ENCODE results near the gene RMRP. TPM values are rescaled to one million over a fixed set of nuclear protein-coding genes. Genes with fewer than 3 reads are reported as not detected.

Gene RMRP
- total and polyA plus RNA-seq, 2 experiments from 2014 or later = 15.3 to 8,626 TPM

- peaks cover 37% of the 10 kb centered on the region for H3K27me3 Mint-ChIP-seq (ENCODE audit: insufficient read depth, low read depth, poor library complexity)
- Histone ChIP-seq H3F3A (replicated peaks; ENCODE audit: low read depth) (peaks cover 17% of the 10 kb centered on the region), H3K4me3 (no peak overlapping the region), H3K27ac (ENCODE audit: low read depth) (no peak overlapping the region), H3K4me1 (ENCODE audit: insufficient read depth) (peaks cover 14% of the 10 kb centered on the region), H3K79me2 (replicated peaks; ENCODE audit: insufficient read depth) (no peaks in the 10 kb centered on the region), H2AFZ (no peak overlapping the region), H3K36me3 (ENCODE audit: insufficient read depth) (no peaks in the 10 kb centered on the region), H3K27me3 (ENCODE audit: insufficient read depth) (peaks cover 33% of the 10 kb centered on the region), H3K4me2 (no peak overlapping the region), H4K20me1 (replicated peaks; ENCODE audit: insufficient read depth) (no peaks in the 10 kb centered on the region), H3K9me2 (ENCODE audit: insufficient read depth) (no peaks in the 10 kb centered on the region)
- DNase-seq (ENCODE audit: low spot score) (no peak), ATAC-seq (no peak)
- peaks cover 14% of the 10 kb centered on the region for H3K4me1 Mint-ChIP-seq
- no peaks in the 10 kb centered on the region for H3K9me3 Mint-ChIP-seq
- H3K4me3 Mint-ChIP-seq = no peak overlapping the region
- no peak overlapping the region for H3K27ac Mint-ChIP-seq
- H3K36me3 Mint-ChIP-seq (ENCODE audit: low read depth) = no peaks in the 10 kb centered on the region
- TF ChIP-seq, protein P1, sequence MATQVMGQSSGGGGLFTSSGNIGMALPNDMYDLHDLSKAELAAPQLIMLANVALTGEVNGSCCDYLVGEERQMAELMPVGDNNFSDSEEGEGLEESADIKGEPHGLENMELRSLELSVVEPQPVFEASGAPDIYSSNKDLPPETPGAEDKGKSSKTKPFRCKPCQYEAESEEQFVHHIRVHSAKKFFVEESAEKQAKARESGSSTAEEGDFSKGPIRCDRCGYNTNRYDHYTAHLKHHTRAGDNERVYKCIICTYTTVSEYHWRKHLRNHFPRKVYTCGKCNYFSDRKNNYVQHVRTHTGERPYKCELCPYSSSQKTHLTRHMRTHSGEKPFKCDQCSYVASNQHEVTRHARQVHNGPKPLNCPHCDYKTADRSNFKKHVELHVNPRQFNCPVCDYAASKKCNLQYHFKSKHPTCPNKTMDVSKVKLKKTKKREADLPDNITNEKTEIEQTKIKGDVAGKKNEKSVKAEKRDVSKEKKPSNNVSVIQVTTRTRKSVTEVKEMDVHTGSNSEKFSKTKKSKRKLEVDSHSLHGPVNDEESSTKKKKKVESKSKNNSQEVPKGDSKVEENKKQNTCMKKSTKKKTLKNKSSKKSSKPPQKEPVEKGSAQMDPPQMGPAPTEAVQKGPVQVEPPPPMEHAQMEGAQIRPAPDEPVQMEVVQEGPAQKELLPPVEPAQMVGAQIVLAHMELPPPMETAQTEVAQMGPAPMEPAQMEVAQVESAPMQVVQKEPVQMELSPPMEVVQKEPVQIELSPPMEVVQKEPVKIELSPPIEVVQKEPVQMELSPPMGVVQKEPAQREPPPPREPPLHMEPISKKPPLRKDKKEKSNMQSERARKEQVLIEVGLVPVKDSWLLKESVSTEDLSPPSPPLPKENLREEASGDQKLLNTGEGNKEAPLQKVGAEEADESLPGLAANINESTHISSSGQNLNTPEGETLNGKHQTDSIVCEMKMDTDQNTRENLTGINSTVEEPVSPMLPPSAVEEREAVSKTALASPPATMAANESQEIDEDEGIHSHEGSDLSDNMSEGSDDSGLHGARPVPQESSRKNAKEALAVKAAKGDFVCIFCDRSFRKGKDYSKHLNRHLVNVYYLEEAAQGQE (IDR thresholded peaks at IDR 0.05; ENCODE audit: unreplicated experiment) = no peak
- TF ChIP-seq NANOG (IDR thresholded peaks at IDR 0.05; ENCODE audit: borderline replicate concordance) (no peak), ZNF462 (CRISPR knock-in tag; IDR thresholded peaks at IDR 0.05) (no peak), STAT1 (IDR thresholded peaks at IDR 0.05; ENCODE audit: unreplicated experiment) (no peak), POLR2AphosphoS5 (IDR thresholded peaks at IDR 0.05; ENCODE audit: low read depth) (no peak), ZNF114 (CRISPR knock-in tag; IDR thresholded peaks at IDR 0.05) (no peak), ZNF331 (CRISPR knock-in tag; IDR thresholded peaks at IDR 0.05; ENCODE audit: low read depth) (no peak), EZH2 (IDR thresholded peaks at IDR 0.05; ENCODE audit: low read depth, unreplicated experiment) (no peak), CREB1 (CRISPR knock-in tag; IDR thresholded peaks at IDR 0.05; ENCODE audit: low read depth) (no peak), EZH2phosphoT487 (IDR thresholded peaks at IDR 0.05; ENCODE audit: unreplicated experiment) (no peak), JUNB (IDR thresholded peaks at IDR 0.05; ENCODE audit: unreplicated experiment) (no peak)
- TF ChIP-seq, protein P2, sequence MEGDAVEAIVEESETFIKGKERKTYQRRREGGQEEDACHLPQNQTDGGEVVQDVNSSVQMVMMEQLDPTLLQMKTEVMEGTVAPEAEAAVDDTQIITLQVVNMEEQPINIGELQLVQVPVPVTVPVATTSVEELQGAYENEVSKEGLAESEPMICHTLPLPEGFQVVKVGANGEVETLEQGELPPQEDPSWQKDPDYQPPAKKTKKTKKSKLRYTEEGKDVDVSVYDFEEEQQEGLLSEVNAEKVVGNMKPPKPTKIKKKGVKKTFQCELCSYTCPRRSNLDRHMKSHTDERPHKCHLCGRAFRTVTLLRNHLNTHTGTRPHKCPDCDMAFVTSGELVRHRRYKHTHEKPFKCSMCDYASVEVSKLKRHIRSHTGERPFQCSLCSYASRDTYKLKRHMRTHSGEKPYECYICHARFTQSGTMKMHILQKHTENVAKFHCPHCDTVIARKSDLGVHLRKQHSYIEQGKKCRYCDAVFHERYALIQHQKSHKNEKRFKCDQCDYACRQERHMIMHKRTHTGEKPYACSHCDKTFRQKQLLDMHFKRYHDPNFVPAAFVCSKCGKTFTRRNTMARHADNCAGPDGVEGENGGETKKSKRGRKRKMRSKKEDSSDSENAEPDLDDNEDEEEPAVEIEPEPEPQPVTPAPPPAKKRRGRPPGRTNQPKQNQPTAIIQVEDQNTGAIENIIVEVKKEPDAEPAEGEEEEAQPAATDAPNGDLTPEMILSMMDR (conservative IDR thresholded peaks at IDR 0.05; ENCODE audit: low read depth in 2 of 2) = no peak
- TF ChIP-seq, protein P3, sequence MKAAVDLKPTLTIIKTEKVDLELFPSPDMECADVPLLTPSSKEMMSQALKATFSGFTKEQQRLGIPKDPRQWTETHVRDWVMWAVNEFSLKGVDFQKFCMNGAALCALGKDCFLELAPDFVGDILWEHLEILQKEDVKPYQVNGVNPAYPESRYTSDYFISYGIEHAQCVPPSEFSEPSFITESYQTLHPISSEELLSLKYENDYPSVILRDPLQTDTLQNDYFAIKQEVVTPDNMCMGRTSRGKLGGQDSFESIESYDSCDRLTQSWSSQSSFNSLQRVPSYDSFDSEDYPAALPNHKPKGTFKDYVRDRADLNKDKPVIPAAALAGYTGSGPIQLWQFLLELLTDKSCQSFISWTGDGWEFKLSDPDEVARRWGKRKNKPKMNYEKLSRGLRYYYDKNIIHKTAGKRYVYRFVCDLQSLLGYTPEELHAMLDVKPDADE (IDR thresholded peaks at IDR 0.05) = no peak
Observed at GRCh38 chr9:35618854-35619799, 38.7 kb downstream of the RMRP start.
